ENCODE results near the gene ABCG8.

The ABCG8 gene

DNA sequence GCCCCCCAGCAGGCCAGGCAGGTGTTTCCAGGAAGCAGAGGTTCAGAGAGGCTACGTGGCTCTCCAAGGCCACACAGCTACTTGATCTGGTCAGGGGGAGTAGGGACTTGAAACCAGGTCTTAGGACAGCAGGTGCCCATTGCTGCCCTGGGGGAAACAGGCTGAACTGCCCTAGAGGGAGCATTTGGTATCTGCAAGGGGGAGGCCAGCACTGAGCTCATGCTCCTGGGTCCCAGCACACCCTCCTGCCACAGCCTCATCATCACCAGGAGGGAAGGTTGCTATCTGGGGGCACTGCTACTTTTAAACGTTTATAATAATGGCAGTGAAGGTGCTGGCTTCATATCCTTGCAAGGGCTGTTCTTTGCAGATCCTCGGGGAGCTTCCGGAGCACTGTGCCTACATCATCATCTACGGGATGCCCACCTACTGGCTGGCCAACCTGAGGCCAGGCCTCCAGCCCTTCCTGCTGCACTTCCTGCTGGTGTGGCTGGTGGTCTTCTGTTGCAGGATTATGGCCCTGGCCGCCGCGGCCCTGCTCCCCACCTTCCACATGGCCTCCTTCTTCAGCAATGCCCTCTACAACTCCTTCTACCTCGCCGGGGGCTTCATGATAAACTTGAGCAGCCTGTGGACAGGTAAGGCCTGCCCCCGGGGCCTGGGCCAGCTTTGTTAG, 36.1 kb downstream of the ABCG8 start:
- H3K36me3 ChIP-seq (ENCODE audit: insufficient read depth, low read length), result no peaks in the 10 kb centered on the region
- H3K79me2 ChIP-seq (ENCODE audit: control insufficient read depth, insufficient read depth, low read length, unreplicated experiment), result no peaks in the 10 kb centered on the region
- no peaks in the 10 kb centered on the region for H3K4me1 ChIP-seq (ENCODE audit: control insufficient read depth, insufficient read depth, low read length, unreplicated experiment)
- no peak overlapping the region for H2AFZ ChIP-seq (ENCODE audit: low read length, unreplicated experiment)
- H3K27ac ChIP-seq (ENCODE audit: low read depth, low read length), result no peak overlapping the region
- H3K27me3 ChIP-seq (ENCODE audit: insufficient read depth, low read length), result peaks cover 38% of the 10 kb centered on the region
- no peak overlapping the region for H3K4me3 ChIP-seq (ENCODE audit: low read depth, low read length)

DNA sequence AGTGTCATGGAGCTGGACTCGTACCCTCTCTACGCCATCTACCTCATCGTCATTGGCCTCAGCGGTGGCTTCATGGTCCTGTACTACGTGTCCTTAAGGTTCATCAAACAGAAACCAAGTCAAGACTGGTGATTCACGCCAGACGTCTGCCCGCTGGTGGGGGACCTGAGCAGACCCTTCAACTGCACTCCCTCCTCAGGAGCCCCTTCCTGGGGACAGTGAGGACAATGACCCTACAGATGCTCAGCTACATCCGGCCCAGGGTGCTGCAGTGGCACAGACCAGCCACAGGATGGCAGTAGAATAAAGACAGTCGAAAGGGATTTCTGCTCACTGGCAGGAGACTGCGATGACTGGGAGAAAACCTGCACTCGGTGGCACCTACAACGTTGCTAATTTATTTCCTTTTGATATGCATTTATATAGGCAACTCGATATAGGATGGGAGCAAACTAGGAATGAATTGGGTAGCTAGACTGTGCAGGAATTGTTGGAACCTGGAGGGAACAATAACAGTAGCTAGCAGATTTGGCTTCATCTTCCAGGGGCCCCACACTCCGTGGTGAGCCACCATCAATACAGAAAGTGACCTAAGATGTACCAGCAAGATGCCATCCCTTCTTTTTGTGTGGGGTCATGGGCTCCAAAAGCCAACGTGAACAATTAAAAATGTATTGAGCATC, 39.2 kb downstream of the ABCG8 start:
- Histone ChIP-seq H3K4me3 (ENCODE audit: low read depth, low read length) (no peak overlapping the region), H3K79me2 (ENCODE audit: control insufficient read depth, insufficient read depth, low read length, unreplicated experiment) (no peaks in the 10 kb centered on the region), H2AFZ (ENCODE audit: low read length, unreplicated experiment) (no peak overlapping the region), H3K4me1 (ENCODE audit: control insufficient read depth, insufficient read depth, low read length, unreplicated experiment) (peaks cover 6% of the 10 kb centered on the region), H3K36me3 (ENCODE audit: insufficient read depth, low read length) (no peaks in the 10 kb centered on the region), H3K27me3 (ENCODE audit: insufficient read depth, low read length) (peaks cover 12% of the 10 kb centered on the region; the same call in 1 of the 2 replicates), H3K27ac (ENCODE audit: low read depth, low read length) (no peak overlapping the region)

DNA sequence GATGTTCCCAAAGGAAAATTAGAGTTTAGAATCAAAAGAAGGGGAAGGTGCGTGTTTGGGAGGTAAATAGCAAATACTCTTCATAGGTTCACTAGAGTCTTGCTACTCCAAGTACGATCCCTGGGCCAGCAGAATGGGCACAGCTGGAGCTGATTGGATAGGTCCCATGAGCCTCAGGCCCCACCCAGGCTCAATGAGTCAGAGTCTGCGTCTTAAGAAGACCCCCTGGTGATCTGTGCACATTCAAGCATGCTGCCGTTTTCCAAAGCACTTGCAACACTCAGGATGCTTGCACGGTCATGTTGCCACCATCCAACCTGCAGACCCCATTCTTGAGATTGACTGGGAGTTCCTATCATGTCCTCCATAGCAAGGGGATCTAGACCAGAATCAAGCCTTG, 40.5 kb downstream of the ABCG8 start:
- no peak overlapping the region for H3K27ac ChIP-seq (ENCODE audit: low read depth, low read length)
- no peak overlapping the region for H2AFZ ChIP-seq (ENCODE audit: low read length, unreplicated experiment)
- H3K4me3 ChIP-seq (ENCODE audit: low read depth, low read length), result no peak overlapping the region
- H3K36me3 ChIP-seq (ENCODE audit: insufficient read depth, low read length), result no peaks in the 10 kb centered on the region
- H3K4me1 ChIP-seq (ENCODE audit: control insufficient read depth, insufficient read depth, low read length, unreplicated experiment), result peaks cover 6% of the 10 kb centered on the region
- no peaks in the 10 kb centered on the region for H3K79me2 ChIP-seq (ENCODE audit: control insufficient read depth, insufficient read depth, low read length, unreplicated experiment)
- peaks cover 1% of the 10 kb centered on the region; the same call in 1 of the 2 replicates for H3K27me3 ChIP-seq (ENCODE audit: insufficient read depth, low read length)

DNA sequence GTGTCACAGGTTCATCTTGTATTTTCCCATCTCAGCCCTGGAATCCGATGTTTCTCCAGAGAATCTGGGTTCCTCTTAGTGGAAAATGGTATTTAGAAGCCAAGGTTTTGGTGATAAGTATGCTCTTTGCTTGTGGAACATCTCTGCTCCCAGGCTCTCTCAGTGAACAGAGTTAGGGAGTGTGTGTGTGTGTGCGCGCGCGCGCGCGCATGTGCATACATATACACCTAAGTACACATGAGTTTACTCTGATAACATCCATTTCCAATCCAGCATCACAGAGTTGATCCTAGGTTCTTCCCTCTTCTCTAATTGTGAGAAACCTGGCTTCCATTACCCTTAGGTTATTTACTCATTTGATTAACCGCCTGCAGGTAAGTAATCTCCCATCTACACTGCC, 41.7 kb downstream of the ABCG8 start:
- H3K27me3 ChIP-seq (ENCODE audit: insufficient read depth, low read length), result no peaks in the 10 kb centered on the region
- no peaks in the 10 kb centered on the region for H3K36me3 ChIP-seq (ENCODE audit: insufficient read depth, low read length)
- no peak overlapping the region for H3K27ac ChIP-seq (ENCODE audit: low read depth, low read length)
- H3K79me2 ChIP-seq (ENCODE audit: control insufficient read depth, insufficient read depth, low read length, unreplicated experiment), result no peaks in the 10 kb centered on the region
- no peak overlapping the region for H2AFZ ChIP-seq (ENCODE audit: low read length, unreplicated experiment)
- H3K4me3 ChIP-seq (ENCODE audit: low read depth, low read length), result no peak overlapping the region
- H3K4me1 ChIP-seq (ENCODE audit: control insufficient read depth, insufficient read depth, low read length, unreplicated experiment), result peaks cover 6% of the 10 kb centered on the region

DNA sequence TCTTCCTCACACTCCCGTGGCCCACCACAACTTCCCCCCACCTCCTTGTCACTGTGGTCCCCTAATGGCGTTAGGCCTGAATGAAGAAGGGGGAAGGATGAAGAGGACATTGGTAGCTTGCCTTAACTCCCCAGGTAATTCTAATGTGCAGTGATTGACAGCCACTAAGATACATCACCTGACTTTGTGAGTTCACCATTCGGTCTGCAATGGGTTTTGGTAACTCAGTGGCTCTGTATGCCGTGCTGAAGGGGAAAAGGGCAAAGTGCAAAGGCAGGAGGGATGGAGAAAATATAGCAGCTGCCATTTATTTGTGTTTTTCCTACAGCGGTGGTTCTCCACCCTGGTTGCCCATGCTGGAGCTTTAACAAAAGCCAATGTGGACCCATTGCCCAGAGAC, 42.2 kb downstream of the ABCG8 start:
- Histone ChIP-seq H3K4me1 (ENCODE audit: control insufficient read depth, insufficient read depth, low read length, unreplicated experiment) (peaks cover 6% of the 10 kb centered on the region), H3K27ac (ENCODE audit: low read depth, low read length) (no peak overlapping the region), H3K79me2 (ENCODE audit: control insufficient read depth, insufficient read depth, low read length, unreplicated experiment) (no peaks in the 10 kb centered on the region), H3K36me3 (ENCODE audit: insufficient read depth, low read length) (no peaks in the 10 kb centered on the region), H2AFZ (ENCODE audit: low read length, unreplicated experiment) (no peak overlapping the region), H3K27me3 (ENCODE audit: insufficient read depth, low read length) (no peaks in the 10 kb centered on the region), H3K4me3 (ENCODE audit: low read depth, low read length) (no peak overlapping the region)

DNA sequence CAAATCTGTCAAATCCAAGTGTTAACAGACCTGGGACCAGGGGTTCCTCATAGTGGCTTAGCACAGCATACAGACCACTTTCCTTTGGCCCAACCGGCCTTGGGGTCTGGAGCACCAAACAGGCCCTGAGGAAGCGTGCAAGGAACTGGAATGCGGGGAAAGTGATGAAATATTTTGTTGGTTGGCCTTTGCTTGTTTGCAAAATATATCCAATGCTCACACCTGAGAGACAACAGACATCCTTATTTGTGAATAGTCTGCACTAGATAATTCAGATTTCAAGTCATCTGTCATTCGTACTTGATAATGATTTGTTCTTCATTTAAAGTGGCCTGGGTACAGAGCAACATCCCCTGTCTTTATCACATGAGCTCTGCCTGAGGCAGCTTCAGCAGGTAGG, 43.5 kb downstream of the ABCG8 start:
- Histone ChIP-seq H2AFZ (ENCODE audit: low read length, unreplicated experiment) (no peak overlapping the region), H3K27ac (ENCODE audit: low read depth, low read length) (no peak overlapping the region)

DNA sequence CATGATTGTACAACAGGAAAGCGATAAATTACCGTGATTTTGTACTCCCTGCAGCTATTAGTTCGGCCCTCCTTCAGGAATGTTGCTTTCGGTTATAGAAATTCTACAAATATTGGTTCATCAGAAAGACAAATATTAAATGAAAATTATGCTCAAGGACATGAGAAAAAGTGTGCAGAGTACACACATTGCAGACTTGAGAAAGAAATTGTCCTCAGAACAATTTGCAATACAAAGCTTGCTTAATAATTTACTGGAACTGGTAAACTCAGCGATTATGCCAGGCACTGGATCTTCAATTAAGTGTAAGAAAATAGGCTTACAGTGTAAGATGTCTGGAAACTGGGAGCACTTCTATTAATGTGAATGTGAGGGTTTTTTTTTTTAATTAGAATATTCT, 45.9 kb downstream of the ABCG8 start:
- H3K4me3 ChIP-seq (ENCODE audit: low read depth, low read length), result no peak overlapping the region
- H3K27ac ChIP-seq (ENCODE audit: low read depth, low read length), result no peak overlapping the region
- no peak overlapping the region for H2AFZ ChIP-seq (ENCODE audit: low read length, unreplicated experiment)
- no peaks in the 10 kb centered on the region for H3K79me2 ChIP-seq (ENCODE audit: control insufficient read depth, insufficient read depth, low read length, unreplicated experiment)
- no peaks in the 10 kb centered on the region for H3K27me3 ChIP-seq (ENCODE audit: insufficient read depth, low read length)
- H3K4me1 ChIP-seq (ENCODE audit: control insufficient read depth, insufficient read depth, low read length, unreplicated experiment), result peaks cover 6% of the 10 kb centered on the region
- H3K36me3 ChIP-seq (ENCODE audit: insufficient read depth, low read length), result peaks cover 17% of the 10 kb centered on the region

More for the DNA sequence above, 43.5 kb downstream of the ABCG8 start:
- no peaks in the 10 kb centered on the region for H3K27me3 ChIP-seq (ENCODE audit: insufficient read depth, low read length)
- H3K4me1 ChIP-seq (ENCODE audit: control insufficient read depth, insufficient read depth, low read length, unreplicated experiment), result peaks cover 6% of the 10 kb centered on the region
- peaks cover 6% of the 10 kb centered on the region; the same call in 1 of the 2 replicates for H3K36me3 ChIP-seq (ENCODE audit: insufficient read depth, low read length)
- no peaks in the 10 kb centered on the region for H3K79me2 ChIP-seq (ENCODE audit: control insufficient read depth, insufficient read depth, low read length, unreplicated experiment)
- H3K4me3 ChIP-seq (ENCODE audit: low read depth, low read length), result no peak overlapping the region

DNA sequence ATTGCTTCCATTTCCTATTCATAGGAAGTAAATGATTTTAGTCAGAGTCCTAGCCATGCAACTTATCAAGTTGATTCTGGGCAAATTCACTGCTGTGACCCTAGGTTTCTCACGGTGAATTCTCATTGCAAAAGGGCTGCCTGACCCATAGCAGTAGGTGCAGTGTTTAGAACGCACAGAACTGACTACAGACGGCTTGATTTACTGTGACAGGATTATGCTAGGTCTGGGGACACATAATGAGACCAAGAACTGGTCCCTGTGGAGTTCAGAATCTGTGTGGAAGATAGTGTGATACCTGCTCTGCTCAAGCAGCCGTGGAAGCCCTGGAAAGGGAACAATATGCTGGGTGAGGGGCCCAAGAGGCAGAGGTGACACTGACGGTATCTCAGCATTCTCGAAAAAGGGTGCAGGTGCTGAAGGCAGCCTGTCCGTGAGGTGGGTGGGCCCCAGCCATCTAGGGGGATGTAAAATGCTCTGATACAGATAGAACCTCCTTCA, 46.4 kb downstream of the ABCG8 start:
- no peaks in the 10 kb centered on the region for H3K27me3 ChIP-seq (ENCODE audit: insufficient read depth, low read length)
- no peaks in the 10 kb centered on the region for H3K79me2 ChIP-seq (ENCODE audit: control insufficient read depth, insufficient read depth, low read length, unreplicated experiment)
- no peak overlapping the region for H2AFZ ChIP-seq (ENCODE audit: low read length, unreplicated experiment)
- peaks cover 6% of the 10 kb centered on the region for H3K4me1 ChIP-seq (ENCODE audit: control insufficient read depth, insufficient read depth, low read length, unreplicated experiment)
- H3K27ac ChIP-seq (ENCODE audit: low read depth, low read length), result no peak overlapping the region
- H3K36me3 ChIP-seq (ENCODE audit: insufficient read depth, low read length), result peaks cover 17% of the 10 kb centered on the region
- no peak overlapping the region for H3K4me3 ChIP-seq (ENCODE audit: low read depth, low read length)

DNA sequence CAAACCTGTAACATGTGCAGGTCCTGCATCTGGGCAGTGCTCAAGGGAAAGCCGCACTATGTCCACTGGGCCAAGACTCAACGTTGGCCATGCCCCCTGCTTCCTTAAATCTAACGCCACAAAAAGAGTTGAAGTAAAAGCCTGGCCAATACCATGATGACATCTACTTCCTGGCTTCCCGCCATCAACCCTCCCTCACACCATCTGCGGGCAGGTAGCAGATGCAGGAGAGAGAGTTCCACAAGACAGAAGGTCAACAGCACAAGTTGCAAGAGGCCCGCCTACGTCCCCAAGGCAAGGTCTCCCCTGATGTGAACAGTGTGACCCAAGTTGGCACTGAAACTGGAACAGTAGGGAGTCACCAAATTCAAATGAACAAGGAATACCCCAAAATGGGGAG, 48.4 kb downstream of the ABCG8 start:
- H3K36me3 ChIP-seq (ENCODE audit: insufficient read depth, low read length), result peaks cover 17% of the 10 kb centered on the region
- H3K27ac ChIP-seq (ENCODE audit: low read depth, low read length), result no peak overlapping the region
- no peak overlapping the region for H2AFZ ChIP-seq (ENCODE audit: low read length, unreplicated experiment)
- H3K79me2 ChIP-seq (ENCODE audit: control insufficient read depth, insufficient read depth, low read length, unreplicated experiment), result no peaks in the 10 kb centered on the region
- H3K4me3 ChIP-seq (ENCODE audit: low read depth, low read length), result no peak overlapping the region
- H3K4me1 ChIP-seq (ENCODE audit: control insufficient read depth, insufficient read depth, low read length, unreplicated experiment), result no peaks in the 10 kb centered on the region
- no peaks in the 10 kb centered on the region for H3K27me3 ChIP-seq (ENCODE audit: insufficient read depth, low read length)

DNA sequence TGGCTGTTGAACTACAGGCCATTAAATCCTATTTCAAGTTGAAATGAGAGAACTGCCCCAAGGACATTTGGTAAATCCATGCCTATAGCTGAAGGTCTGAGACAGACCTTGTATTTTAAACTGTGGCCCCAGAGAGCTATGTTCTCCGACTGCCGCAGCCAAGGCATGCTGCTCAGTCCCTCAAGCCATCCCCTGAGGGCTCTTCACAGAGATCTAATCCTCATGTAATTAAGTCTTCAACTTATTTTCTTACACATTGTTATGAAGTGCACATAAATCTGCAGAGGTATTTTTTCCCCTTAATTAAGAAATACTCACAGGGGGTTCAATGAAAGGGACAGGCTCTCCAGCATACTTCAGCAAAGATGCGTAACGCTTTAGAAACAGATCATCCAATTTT, 50.6 kb downstream of the ABCG8 start:
- Histone ChIP-seq H3K27ac (ENCODE audit: low read depth, low read length) (no peak overlapping the region), H3K4me1 (ENCODE audit: control insufficient read depth, insufficient read depth, low read length, unreplicated experiment) (no peaks in the 10 kb centered on the region), H3K36me3 (ENCODE audit: insufficient read depth, low read length) (peaks cover 31% of the 10 kb centered on the region), H3K4me3 (ENCODE audit: low read depth, low read length) (no peak overlapping the region), H2AFZ (ENCODE audit: low read length, unreplicated experiment) (no peak overlapping the region), H3K79me2 (ENCODE audit: control insufficient read depth, insufficient read depth, low read length, unreplicated experiment) (no peaks in the 10 kb centered on the region), H3K27me3 (ENCODE audit: insufficient read depth, low read length) (no peaks in the 10 kb centered on the region)

DNA sequence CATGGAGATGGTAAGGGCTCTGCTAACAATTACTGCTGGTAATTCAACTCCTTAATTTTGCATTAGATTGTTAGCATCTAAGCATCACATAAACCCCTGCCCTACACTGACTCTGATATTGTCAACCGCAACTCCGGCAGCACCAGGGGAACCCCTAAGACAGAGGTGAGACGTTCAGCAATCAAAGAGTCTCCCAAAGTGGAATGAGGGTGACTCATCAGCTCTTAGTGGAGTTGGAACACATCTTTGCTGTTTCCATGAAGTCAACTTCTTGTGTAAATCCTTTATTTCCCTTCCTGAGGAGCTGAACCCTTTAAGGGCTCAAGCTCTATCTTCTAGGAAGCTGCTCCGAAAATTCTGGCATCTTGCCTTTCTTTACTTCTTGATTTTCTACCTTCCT, 52.1 kb downstream of the ABCG8 start:
- Histone ChIP-seq H3K4me1 (ENCODE audit: control insufficient read depth, insufficient read depth, low read length, unreplicated experiment) (no peaks in the 10 kb centered on the region), H3K36me3 (ENCODE audit: insufficient read depth, low read length) (peaks cover 42% of the 10 kb centered on the region), H3K79me2 (ENCODE audit: control insufficient read depth, insufficient read depth, low read length, unreplicated experiment) (no peaks in the 10 kb centered on the region), H3K27me3 (ENCODE audit: insufficient read depth, low read length) (no peaks in the 10 kb centered on the region), H3K27ac (ENCODE audit: low read depth, low read length) (no peak overlapping the region), H3K4me3 (ENCODE audit: low read depth, low read length) (no peak overlapping the region), H2AFZ (ENCODE audit: low read length, unreplicated experiment) (no peak overlapping the region)
